K562 (cell line): ENCODE results near the gene BLVRA. TPM values are rescaled to one million over a fixed set of nuclear protein-coding genes. Genes with fewer than 3 reads are reported as not detected.
A peak's percentile ranks its signal among the peaks of the same experiment; 100 is the strongest.

Experiments used
- ARHGAP35 ChIP-seq: fragments of 450-650 bp; IDR thresholded peaks from 2 replicates; pipeline ENCODE4 v1.6.1; 2018; ENCODE audit not compliant: partially characterized antibody
- ATF6 ChIP-seq: sonication (generic); formaldehyde crosslinking; IDR thresholded peaks from 2 replicates; pipeline ENCODE4 v1.4.0; 2020; ENCODE audit warnings: mild to moderate bottlenecking, missing genetic modification reagents
- BHLHE40 ChIP-seq: IDR thresholded peaks from 2 replicates; pipeline ENCODE4 v1.6.1; 2011; ENCODE audit warnings: low read length, improper control_type of control experiment
- CBX2 ChIP-seq: fragments of 200-600 bp; sonication (generic); IDR thresholded peaks from one replicate; pipeline ENCODE4 v1.6.1; 2012; ENCODE audit warnings: mild to moderate bottlenecking, low read length, inconsistent platforms; ENCODE audit not compliant: insufficient read depth, poor library complexity, severe bottlenecking
- E2F1 ChIP-seq: sonication (generic); formaldehyde crosslinking; IDR thresholded peaks from 2 replicates; pipeline ENCODE4 v1.8.1; 2023; ENCODE audit warnings: mild to moderate bottlenecking, missing genetic modification reagents, moderate library complexity
- GTF2E2 ChIP-seq: fragments of 200-800 bp; sonication (Bioruptor generic); IDR thresholded peaks from 2 replicates; pipeline ENCODE4 v1.6.1; 2016; ENCODE audit warnings: missing genetic modification characterization, missing compliant biosample characterization
- HOMEZ ChIP-seq: fragments of 250-450 bp; sonication (Bioruptor Pico); IDR thresholded peaks from 2 replicates; pipeline ENCODE4 v1.4.0; 2020; ENCODE audit warnings: mild to moderate bottlenecking, moderate library complexity
- MED1 ChIP-seq: sonication (generic); formaldehyde crosslinking; IDR thresholded peaks from 2 replicates; pipeline ENCODE4 v1.8.1; 2023; ENCODE audit warnings: missing genetic modification reagents, borderline replicate concordance
- NCOA4 ChIP-seq: fragments of 450-650 bp; IDR thresholded peaks from 2 replicates; pipeline ENCODE4 v1.6.1; 2018; ENCODE audit warnings: mild to moderate bottlenecking; ENCODE audit not compliant: partially characterized antibody
- NR4A1 ChIP-seq, 2 experiments: fragments of 250-450 bp in 1 of 2; fragments of 450-650 bp in 1 of 2; sonication (Bioruptor Pico) in 1 of 2; IDR thresholded peaks; 2 replicates each; pipeline versions ENCODE4 v1.4.0 to v1.6.1; 2016 to 2020; ENCODE audit warnings: mild to moderate bottlenecking in 2 of 2, missing compliant biosample characterization in 1 of 2, missing genetic modification characterization in 1 of 2, moderate library complexity in 1 of 2
- RBBP5 ChIP-seq: fragments of 200-600 bp; sonication (generic); IDR thresholded peaks from 2 replicates; pipeline ENCODE4 v1.6.1; 2012; ENCODE audit warnings: borderline replicate concordance, mild to moderate bottlenecking, low read length, control low read depth, inconsistent platforms; ENCODE audit not compliant: insufficient read depth, poor library complexity, severe bottlenecking
- SMARCC2 ChIP-seq: fragments of 450-650 bp; IDR thresholded peaks from 2 replicates; pipeline ENCODE4 v1.6.1; 2017; ENCODE audit warnings: antibody characterized with exemption, moderate library complexity, mild to moderate bottlenecking, low read depth
- SOX6 ChIP-seq: fragments of 450-650 bp; IDR thresholded peaks from 2 replicates; pipeline ENCODE4 v1.6.1; 2014; ENCODE audit warnings: mild to moderate bottlenecking
- TAF1 ChIP-seq: IDR thresholded peaks from 2 replicates; pipeline ENCODE4 v1.6.1; 2011; ENCODE audit warnings: mild to moderate bottlenecking, low read length, moderate library complexity; ENCODE audit not compliant: insufficient read depth, control insufficient read depth, severe bottlenecking; ENCODE audit errors: extremely low read depth
- TRIM24 ChIP-seq, 2 experiments: fragments of 450-650 bp; IDR thresholded peaks; 2 replicates each; pipeline ENCODE4 v1.6.1; 2016
- ZNF253 ChIP-seq: fragments of 250-450 bp; sonication (Bioruptor Pico); conservative IDR thresholded peaks from 2 replicates; pipeline ENCODE4 v1.6.1; 2021; ENCODE audit warnings: mild to moderate bottlenecking
- ZNF311 ChIP-seq: fragments of 250-450 bp; sonication (Bioruptor Pico); IDR thresholded peaks from 2 replicates; pipeline ENCODE4 v1.4.0; 2020; ENCODE audit warnings: mild to moderate bottlenecking, moderate library complexity
- ZNF444 ChIP-seq: fragments of 250-450 bp; sonication (Bioruptor Pico); IDR thresholded peaks from 2 replicates; pipeline ENCODE4 v1.4.0; 2020; ENCODE audit warnings: mild to moderate bottlenecking, moderate library complexity
- polyA plus RNA-seq, 8 experiments: library from polyadenylated mRNA; depleted of rRNA in 4 of 8; stranded (reverse) in 5 of 8; unstranded in 3 of 8; fragments of >200 nt; fragmentation: Nextera tagmentation in 2 of 8; fragmentation: Illumina TruSeq in 1 of 8; extraction: Ambion mirVana in 2 of 8; extraction: Trizol in 1 of 8; gene quantifications; 2 replicates each; pipeline versions ENCODE4 v1.2.1 to v1.2.3, GENCODE V29; 2011 to 2014; ENCODE audit warnings: inconsistent platforms in 1 of 8, missing spikeins in 1 of 8
- total RNA-seq, 7 experiments: library from RNA; depleted of rRNA in 6 of 7; stranded (reverse); fragments of >200 nt in 6 of 7; fragmentation: Illumina TruSeq in 2 of 7; extraction: Trizol in 2 of 7; gene quantifications; 2 replicates each; pipeline versions ENCODE4 v1.2.1 to v1.2.3, GENCODE V29; 2011 to 2021; ENCODE audit warnings: low replicate concordance in 1 of 7
- TF ChIP-seq, protein P1 (sequence below): fragments of 450-650 bp; IDR thresholded peaks from 2 replicates; pipeline ENCODE4 v1.6.1; 2014; ENCODE audit warnings: low read depth, mild to moderate bottlenecking, moderate library complexity, borderline replicate concordance
- TF ChIP-seq, protein P2 (sequence below): fragments of 450-650 bp; formaldehyde crosslinking; IDR thresholded peaks from 2 replicates; pipeline ENCODE4 v1.4.0; 2022; ENCODE audit warnings: missing genetic modification characterization

BLVRA gene
- total and polyA plus RNA-seq, 9 of the 15 experiments (the other 6 are each of a cell fraction or from before 2014, with no cell fraction given), result 48.5 to 147 (median 61.5) TPM

- TF ChIP-seq, protein P1, sequence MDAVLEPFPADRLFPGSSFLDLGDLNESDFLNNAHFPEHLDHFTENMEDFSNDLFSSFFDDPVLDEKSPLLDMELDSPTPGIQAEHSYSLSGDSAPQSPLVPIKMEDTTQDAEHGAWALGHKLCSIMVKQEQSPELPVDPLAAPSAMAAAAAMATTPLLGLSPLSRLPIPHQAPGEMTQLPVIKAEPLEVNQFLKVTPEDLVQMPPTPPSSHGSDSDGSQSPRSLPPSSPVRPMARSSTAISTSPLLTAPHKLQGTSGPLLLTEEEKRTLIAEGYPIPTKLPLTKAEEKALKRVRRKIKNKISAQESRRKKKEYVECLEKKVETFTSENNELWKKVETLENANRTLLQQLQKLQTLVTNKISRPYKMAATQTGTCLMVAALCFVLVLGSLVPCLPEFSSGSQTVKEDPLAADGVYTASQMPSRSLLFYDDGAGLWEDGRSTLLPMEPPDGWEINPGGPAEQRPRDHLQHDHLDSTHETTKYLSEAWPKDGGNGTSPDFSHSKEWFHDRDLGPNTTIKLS, result peak; percentile 79
- TF ChIP-seq SOX6 (peak; percentile 63), ZNF311 (CRISPR knock-in tag) (no peak), SMARCC2 (peak; percentile 50; the same call in 1 of the 2 replicates), ZNF253 (CRISPR knock-in tag) (no peak), ZNF444 (no peak), HOMEZ (no peak), BHLHE40 (no peak; the same call in 1 of the 2 replicates), RBBP5 (peak; percentile 99), TRIM24 (IDR thresholded peaks at IDR 0.05) (peak in 1 of 2 experiments; percentile 48; a peak in 1 of 4 replicates), ATF6 (CRISPR knock-in tag) (peak; percentile 77), GTF2E2 (tag) (peak; percentile 89), E2F1 (CRISPR knock-in tag) (peak; percentile 51), MED1 (CRISPR knock-in tag) (no peak), TAF1 (peak; percentile 97), NCOA4 (no peak), NR4A1 (CRISPR knock-in tag; IDR thresholded peaks at IDR 0.05) (no peak), NR4A1 (tag; IDR thresholded peaks at IDR 0.05) (no peak), CBX2 (no peak), ARHGAP35 (no peak)
- TF ChIP-seq, protein P2, sequence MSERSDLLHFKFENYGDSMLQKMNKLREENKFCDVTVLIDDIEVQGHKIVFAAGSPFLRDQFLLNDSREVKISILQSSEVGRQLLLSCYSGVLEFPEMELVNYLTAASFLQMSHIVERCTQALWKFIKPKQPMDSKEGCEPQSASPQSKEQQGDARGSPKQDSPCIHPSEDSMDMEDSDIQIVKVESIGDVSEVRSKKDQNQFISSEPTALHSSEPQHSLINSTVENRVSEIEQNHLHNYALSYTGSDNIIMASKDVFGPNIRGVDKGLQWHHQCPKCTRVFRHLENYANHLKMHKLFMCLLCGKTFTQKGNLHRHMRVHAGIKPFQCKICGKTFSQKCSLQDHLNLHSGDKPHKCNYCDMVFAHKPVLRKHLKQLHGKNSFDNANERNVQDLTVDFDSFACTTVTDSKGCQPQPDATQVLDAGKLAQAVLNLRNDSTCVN (CRISPR knock-in tag), result no peak
These were observed 29.1 kb upstream of the BLVRA start, which contains the start of gene COA1 (continued) for GRCh38 chr7:43729214-43729923.
